DMS53 (cell line): ENCODE data around the gene CMTM8.

Experiments used
- DNase-seq: peaks from one replicate; lab custom pipeline; 2025; lab: John Stamatoyannopoulos, UW

Gene CMTM8

DNA sequence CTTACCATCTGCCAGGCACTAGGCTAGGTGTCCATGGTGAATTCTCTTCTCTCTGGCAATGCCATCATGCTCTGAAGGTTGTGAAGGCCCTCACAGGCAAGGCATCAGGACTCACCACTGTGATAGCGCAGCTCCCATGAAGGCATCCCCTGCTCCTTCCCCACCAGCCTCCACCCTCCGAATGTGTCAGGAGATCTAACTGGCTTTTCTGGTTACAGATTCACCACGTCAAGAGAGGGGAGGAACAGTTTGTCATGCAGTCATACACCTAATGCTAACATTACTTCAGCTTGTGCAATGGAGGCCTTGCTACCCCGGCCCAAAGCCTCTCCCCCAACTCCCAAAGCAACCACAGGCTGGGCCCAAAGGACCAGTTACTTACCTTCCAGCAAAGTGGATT is 8.9 kb upstream of the CMTM8 start:
- DNase-seq = peak; percentile 59

DNA sequence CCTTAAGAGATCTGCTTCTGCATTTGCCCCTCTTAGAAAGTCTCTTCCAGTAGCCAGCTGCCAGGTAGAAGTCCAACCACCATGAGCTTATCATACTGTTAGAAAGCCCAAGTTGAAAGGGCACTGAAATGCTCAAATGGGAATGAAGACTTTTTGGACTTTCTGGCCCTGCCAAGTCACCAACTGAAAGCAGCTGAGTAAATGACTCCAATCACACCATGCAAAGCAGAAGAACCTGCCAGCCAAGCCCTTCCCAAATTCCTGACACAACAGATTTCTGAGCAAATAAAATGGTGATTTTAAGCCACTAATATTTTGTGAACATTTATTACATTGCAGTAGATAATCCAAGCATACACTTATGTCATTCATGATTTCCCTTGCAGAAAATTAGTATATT is 2.1 kb upstream of the CMTM8 start:
- DNase-seq = no peak

DNA sequence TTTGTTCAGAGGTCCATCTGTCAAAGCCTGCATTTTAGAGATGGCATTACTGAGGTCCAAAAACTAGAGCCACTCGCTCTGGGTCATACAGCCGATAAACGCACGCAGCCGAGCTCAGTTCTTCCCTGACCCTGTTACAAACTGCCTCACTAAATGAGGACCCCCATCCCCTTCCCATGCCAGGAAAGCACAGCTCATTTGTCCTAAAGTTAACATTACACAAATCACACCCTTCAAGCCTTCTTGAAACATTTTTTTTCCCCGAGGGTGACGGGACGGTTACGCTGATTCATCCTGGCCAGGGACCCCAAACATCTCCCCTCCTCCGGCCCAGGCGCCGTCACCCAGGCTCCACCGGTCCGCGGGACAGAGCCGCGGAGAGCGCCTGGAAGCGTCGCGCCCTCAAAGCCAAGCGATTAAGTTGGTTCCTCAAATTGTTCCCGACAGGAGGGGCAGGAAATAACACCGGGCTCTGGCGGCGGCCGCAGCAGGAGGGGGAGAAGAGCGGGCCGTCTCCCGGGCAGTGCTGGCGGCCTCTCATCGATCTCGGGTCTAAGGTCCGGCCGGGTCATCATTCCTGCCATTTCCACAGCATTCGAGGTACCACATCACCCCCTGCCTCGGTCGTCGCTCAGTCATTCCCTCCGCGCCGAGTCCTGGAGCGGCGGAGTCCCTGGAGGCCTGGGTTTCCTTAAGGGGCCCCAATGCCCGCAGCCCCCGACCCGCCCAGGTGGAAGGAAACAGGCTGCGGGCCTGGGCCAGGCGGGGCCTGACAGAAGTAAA is 619 bp upstream of the CMTM8 start:
- DNase-seq = peak; percentile 45

DNA sequence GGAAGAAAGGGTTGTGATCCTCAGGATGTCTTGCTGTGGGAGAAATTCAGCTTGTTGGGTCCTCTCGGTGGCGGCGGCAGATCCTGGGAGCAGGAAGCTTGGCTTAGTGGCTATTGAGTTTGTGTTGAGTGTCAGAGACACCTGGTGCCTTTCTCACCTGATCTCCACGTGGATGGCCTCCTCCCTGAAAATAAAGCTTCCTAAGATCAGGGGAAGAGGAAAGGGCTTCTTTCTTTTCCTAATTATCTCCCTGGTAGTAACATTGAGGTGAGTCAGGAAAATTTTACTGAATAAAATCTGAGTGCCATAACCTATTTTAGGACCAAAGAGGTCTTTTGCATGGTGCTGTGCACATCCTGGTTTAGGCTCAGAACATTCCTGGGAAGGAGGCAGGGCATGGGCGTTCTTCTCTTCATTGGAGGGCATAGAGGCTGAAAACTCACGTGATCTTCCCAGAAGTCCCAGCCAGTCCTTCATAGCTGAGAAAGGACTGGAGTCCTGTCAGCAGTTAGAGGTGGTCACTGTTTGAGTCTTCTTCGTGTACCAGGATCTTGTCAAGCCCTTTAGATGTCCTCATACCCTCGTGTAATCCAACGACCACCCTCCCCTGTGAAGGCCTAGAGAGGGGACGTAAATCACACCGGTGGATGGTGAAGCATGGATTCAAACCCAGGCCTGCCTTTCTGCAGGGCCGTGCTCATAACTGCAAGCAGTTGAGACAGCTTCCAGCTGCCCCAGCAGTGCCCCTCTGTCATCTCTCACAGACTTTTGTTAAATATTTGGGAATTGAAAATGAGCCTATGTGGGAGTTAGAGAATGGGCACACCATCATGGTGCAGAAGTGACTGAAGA is 1.1 kb downstream of the CMTM8 start:
- peak; percentile 61 for DNase-seq

DNA sequence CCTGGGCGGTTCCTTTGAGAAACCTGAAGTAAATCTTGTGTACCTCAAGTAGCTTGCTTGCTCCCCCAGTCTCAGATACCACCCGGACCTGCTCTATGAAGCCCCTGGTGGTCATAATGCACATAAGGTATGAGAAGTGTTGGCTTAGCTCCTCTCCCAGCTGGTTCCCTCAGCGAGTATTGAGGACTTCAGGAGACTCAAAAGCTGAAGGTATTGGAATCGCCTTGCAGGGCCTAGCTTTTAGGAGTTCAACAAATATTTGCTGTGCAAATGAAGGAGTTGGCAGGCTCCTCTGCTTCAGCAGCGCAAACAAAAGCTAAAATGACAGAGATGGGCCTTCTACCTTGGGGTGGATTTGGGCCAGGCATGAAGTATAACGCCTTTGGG is 1.7 kb downstream of the CMTM8 start:
- peak; percentile 58 for DNase-seq

DNA sequence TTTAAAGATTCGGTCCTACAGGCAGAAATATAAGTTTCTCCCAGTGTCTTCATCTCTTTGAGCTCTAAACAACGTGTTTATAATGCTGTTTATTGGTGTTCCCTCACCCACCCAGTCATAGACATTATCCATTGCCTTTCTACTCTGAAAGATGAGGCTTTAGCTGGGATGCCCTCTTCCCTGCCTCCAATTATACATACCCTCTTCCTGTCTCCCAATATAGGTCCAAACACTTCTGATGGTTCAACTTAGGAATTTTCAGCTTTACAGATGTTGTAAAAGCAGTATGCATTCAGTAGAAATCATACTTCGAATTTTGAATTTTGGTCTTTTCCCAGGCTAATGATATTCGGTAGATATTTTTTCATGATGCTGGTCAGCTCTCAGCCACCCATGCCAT is 2.6 kb downstream of the CMTM8 start:
- DNase-seq = no peak

DNA sequence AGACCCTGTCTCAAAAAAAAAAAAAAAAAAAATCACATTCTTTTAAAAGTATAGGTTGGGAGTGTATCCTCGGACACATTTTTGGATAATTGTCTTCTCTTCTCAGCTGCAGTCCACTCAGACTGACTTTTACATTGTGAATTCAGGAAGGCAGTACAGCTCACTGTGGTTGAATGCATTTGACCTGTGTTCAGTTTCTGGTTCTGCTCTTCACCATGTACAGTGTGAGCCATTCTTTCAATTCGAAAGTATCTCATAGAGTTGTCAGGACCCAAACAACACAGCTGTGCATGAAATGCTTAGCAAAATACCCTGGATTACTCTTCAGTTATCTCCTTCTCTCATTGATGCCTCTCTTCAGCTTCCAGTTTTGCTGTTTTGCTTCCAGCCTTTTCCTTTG is 5.0 kb downstream of the CMTM8 start:
- DNase-seq = no peak

DNA sequence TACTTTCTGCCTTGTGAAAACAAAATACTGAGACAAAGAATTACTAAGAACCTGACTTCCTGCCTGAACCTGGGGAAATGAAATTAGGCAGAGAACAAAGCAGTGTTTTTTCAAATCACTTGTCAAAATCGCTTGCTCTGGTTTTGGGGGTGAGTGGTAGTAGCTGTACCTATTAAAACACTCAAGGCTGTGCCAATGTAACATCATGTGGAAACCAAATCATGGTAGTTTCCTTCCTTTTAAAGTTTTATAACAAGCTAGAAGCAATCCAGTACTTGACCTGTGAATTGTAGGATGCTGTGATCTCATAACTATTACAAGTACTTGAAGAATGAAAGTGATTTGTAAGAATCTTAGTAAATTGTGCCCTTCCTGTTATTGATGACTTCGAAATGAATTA is 6.7 kb downstream of the CMTM8 start:
- no peak for DNase-seq

DNA sequence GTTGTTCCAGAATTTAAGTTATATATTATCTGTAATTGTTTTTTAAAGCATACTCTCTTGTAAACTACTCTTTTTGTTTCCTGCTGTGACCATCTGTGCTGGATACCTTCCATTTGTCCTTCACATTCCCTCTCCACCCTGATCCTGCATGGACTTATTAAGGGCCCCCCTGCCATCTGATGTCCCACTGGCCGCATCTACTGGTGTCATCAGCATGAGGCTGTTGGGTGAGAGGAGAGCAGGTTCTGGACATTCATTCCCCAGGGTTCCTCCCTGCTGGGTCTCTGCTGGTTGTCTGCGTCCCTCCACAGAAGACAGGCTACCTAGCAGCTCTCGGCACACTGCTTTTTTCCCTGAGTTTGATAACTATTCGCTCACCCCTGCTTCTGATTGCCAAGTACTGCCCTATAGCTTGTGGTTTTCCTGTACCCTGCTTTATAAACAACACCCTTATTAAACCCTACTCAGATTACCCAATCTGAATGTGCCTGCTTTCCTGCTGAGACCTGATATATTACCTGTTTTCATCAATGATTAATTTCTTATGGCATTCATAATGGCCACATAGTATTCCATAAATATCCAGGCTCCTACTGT is 7.7 kb downstream of the CMTM8 start:
- DNase-seq = no peak

DNA sequence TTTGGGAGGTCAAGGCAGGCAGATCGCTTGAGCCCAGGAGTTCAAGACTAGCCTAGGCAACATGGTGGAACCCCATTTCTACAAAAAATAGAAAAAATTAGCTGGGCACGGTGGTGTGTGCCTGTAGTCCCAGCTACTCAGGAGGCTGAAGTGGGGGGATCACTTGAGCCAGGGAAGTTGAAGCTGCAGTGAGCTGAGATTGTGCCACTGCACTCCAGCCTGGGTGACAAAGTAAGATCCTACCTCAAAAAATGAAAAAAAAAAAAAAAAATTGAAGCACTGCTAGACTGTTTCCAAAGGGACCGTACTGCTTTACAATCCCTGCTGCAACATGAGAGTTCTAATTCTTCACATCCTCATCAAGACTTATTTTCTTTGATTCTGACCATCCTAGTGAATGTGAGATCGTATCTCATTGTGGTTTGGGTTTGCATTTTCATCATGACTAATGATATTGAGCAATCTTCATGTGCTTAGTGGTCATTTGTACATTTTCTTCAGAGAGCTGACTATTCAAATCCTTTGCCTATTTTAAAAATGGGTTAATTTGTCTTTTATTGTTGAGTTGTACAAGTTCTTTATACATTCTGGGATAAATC is 10.8 kb downstream of the CMTM8 start:
- no peak for DNase-seq

DNA sequence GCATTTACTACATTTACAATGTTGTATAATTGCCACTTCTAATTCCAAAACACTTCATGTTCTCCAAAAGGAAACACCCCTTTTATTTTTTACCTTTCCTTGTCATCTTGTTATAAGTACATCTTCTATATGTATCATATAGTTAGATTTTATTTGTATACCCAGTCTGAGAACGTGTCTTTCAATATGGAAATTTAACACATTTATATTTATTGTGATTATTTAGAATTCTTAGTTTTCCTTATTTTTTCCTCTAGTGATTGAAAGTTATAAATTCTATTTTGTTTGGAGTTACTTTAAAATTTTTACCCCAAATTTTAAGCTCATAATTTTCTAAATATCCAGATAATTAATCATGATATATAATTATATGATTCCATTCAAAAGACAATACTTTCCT is 15.8 kb downstream of the CMTM8 start:
- DNase-seq = no peak

DNA sequence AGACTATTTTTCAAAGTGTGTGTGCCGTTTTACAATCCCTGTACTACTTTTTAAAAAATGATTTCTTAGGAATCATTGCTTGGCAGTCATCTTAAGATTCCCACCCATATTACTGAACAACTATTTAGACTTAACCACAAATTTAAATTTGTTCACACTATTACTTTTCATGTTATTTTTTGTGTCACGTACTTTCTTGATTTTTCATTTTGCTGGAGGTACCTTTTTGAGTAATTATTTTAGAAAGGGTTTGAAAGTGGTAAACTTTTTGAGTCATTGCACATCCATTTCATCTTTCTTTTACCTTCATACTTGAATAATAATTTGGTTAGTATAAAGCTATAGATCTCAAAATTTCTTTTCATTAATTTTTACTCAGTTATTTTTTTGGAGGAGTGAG is 16.9 kb downstream of the CMTM8 start:
- no peak for DNase-seq

DNA sequence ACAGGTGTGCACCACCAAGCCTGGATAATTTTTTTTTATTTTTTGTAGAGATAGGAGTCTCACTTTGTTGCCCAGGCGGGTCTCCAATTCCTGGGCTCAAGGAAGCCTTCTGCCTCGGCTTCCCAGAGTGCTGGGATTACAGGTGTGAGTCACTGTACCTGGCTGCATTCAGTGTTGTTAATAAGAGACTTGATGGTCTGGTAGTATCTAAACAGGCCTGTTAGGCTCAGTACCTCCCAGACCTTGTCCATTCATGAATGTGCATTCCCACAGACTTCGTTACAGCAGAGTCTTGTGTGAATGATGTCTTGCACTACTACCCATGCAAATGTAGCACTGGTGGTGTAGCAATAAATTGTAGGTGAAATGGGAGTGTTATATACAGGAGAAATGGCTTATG is 17.7 kb downstream of the CMTM8 start:
- DNase-seq = peak; percentile 38

DNA sequence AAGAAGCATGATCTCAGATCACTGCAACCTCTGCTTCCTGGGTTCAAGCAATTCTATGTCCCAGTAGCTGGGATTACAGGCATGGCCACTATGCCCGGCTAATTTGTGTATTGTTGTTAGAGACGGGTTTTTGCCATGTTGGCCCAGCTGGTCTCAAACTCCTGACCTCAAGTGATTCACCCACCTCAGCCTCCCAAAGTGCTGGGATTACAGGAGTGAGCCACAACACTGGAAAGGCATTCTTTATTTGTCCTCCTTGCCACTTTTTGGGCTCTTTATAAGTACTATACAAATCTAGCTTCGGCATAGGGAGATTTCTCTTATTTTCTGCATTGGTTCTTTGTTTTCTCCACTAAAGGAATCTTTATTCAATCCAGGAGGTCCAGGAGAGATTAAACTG is 18.6 kb downstream of the CMTM8 start:
- DNase-seq = peak; percentile 26

DNA sequence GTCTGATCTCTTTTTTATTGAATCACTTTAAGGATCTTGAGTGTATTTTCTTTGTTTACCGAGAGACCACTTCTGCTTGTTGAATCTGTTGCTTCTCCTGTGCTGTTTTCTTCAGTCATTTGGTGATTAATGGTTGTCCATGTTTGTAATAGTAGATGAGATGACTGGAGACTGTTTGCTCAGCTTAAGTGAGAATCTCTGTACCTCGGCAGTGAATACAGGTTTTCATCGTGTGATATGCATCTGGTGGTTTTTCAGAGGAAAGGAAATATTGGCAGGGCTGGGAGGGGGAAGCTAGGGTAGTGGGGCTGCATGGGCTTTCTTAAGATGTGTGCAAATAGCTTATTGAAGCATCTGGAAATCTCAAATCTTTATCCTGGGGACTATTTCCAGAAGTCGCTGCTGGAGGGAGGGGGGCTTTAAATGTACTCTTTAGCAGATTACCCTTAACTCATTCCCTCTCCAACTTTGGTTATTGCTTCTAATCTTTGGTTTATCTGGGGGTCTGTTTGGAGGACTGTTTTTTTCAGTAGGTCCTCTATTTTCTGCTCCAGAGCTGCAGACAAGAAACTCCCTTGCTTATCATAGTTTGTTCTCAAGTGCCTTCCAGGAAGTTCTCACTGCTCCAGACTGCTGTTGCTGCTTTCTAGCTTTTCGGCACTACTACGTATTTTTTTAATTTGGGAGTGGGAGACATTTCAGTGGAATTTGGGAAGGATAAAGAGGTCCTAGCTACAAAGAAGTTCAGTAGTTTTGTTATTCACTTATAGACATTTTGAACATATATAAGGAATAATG is 19.4 kb downstream of the CMTM8 start:
- DNase-seq = peak; percentile 64

DNA sequence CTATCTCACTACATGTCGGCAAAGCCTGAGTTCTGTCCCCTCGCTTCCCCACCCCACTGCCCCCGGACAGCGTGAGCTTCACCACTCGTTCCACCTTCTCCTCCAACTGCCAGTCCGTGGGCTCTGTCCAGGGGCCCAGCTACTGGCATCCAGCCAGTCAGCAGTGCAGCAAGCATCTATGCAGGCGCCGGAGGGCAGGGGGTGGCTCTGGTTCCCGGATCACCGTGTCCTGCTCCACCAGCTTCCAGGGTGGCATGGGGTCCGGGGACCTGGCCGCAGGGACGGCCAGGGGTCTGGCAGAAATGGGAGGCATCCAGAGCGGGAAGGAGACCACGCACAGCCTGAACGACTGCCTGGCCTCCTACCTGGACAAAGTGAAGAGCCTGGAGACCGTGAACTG is 20.4 kb downstream of the CMTM8 start:
- no peak for DNase-seq

DNA sequence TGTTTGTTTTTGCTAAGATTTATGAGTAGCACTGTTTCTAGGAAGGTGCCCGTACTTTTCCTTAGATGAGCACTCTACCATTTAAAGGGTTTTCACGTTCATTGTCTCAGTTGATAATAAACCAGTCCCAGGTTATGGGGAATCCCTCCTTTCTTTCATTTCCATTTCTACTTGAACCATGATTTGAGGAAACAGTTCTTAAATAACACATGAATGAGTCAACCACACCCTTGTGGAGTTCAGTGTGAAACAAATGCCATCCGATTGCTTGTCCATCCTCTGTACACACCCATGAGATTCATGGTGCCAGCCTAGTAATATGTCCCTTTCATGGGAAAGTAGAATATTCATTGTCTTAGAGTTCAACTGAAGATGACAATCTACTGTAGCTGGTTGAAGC is 23.1 kb downstream of the CMTM8 start:
- DNase-seq = no peak

DNA sequence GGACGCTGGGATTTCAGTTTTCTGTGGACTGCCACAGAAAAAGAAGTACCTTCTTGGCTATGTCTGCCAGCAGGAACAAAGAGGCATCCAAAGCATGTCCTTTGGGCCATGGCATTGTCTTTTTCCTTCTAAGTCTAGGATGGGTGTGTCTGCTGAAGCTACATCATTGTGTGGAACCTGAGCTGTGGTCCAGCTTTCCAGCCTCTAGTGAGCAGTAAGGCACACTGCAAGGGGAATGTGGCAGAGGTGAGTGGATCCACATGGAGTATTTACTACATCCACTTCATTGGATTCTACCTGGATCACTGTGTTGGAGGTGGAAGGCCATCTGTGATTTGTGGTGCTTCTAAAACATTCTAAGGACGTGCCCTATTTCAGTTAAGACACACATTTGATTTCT is 23.7 kb downstream of the CMTM8 start:
- DNase-seq = no peak

DNA sequence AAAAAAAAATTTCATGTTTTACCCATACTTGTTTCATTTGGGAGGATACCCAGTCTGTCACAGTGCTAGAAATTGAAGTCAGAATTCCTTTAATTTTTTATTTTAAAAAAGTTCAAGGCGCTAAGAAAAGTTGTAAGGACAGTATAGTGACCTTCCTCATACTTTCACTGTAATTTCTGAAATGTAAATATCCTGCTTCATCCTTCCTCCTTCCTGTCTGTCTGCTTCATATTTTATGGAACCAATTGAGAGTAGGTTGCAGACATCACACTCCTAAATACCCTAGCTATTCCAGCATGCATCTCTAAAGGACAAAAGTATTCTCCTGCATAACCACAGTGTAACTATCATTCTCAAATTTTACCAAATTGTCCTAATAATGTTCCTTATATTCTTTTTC is 35.8 kb downstream of the CMTM8 start:
- no peak for DNase-seq

DNA sequence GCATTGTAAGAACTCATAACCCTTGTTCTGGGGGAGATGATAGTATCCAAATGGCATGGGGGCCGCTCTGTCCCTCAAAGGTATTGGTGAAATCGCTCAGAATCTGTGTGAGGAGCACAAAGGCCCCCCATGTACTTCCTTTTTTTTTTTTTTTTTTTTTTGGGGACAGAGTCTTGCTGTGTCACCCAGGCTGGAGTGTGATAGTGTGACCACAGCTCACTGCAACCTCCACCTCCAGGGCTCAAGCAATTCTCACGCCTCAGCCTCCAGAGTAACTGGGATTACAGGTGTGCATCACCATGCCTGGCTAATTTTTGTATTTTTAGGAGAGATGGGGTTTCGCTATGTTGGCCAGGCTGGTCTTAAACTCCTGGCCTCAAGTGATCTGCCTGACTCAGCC is 37.0 kb downstream of the CMTM8 start:
- DNase-seq = no peak

DNA sequence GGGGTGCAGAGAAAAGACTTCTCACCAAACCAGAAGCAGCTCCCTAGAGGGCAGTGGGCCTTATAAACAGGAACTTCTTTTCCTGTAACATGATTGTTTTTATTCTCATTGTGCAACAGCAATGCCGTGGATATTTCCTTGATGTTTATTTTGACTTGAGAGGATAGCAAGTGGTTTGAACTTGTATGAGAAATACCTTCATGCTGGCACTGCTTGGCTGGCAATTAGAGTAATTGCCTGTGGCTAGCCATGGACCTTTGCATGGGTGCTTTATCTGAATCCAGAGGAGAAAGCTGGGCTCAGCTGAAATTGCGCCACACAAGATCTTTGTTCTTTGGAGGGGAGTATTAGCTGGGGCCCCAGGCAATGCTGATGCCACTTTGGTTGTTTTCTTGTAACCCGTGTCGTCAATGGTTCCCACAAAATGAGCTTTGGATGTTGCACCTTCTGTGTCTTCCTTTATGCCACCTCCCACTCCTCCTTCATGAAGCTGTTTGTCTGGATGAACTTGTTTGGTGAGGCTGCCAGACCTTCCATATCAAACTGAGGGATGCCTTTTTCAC is 37.9 kb downstream of the CMTM8 start:
- peak; percentile 15 for DNase-seq

DNA sequence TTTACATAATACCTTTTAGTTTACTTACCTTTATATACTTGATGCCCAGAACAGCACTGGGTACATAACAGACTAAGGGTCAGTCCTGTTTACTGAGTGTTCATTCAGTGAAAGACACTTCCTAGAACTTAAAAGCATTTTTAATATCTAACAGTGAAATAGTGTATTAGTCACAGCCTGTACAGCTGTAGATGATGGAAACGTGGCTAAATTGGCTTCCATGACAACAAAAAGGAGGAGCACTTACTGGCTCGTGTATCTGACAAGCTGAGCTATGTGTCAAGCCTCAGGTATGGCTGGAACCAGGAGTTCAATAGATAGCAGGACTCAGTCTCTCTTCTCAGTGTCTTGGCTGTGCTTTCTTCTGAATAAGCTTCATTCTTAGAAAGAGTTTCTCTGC is 40.2 kb downstream of the CMTM8 start:
- DNase-seq = no peak
